Epithelial cell of proximal tubule (primary cell): ENCODE data around the gene RPP14. TPM values are rescaled to one million over a fixed set of nuclear protein-coding genes. Genes with fewer than 3 reads are reported as not detected.

Experiments used
- DNase-seq: peaks from one replicate; pipeline ENCODE4 v3.0.0-alpha.2; 2011; ENCODE audit warnings: low read depth
- H3K4me3 ChIP-seq: 2 replicates; pipeline ENCODE4 v1.5.1; 2011; ENCODE audit warnings: low read depth, mild to moderate bottlenecking, low read length
- total RNA-seq: library from RNA; depleted of rRNA; stranded (reverse); fragments of >200 nt; gene quantifications from 2 replicates; pipeline ENCODE4 v1.2.3, GENCODE V29; 2015
- TF ChIP-seq, protein P1 (sequence below): conservative IDR thresholded peaks from 2 replicates; pipeline ENCODE4 v1.5.1; 2012; ENCODE audit warnings: low read depth, mild to moderate bottlenecking, low read length

The RPP14 gene
- total RNA-seq, 1 donor from 2014 or later: 7.6 TPM

GRCh38 chr3:58369038-58369437 lies 63.0 kb downstream of the RPP14 start:
- H3K4me3 ChIP-seq: no peak overlapping the region
- TF ChIP-seq, protein P1, sequence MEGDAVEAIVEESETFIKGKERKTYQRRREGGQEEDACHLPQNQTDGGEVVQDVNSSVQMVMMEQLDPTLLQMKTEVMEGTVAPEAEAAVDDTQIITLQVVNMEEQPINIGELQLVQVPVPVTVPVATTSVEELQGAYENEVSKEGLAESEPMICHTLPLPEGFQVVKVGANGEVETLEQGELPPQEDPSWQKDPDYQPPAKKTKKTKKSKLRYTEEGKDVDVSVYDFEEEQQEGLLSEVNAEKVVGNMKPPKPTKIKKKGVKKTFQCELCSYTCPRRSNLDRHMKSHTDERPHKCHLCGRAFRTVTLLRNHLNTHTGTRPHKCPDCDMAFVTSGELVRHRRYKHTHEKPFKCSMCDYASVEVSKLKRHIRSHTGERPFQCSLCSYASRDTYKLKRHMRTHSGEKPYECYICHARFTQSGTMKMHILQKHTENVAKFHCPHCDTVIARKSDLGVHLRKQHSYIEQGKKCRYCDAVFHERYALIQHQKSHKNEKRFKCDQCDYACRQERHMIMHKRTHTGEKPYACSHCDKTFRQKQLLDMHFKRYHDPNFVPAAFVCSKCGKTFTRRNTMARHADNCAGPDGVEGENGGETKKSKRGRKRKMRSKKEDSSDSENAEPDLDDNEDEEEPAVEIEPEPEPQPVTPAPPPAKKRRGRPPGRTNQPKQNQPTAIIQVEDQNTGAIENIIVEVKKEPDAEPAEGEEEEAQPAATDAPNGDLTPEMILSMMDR: no peak
- no peak for DNase-seq

Other genes with a start within 250 kb of the RPP14 start
- not detected in 2 replicates for gene DNASE1L3, start 95.3 kb upstream of the RPP14 start, total RNA-seq
- gene ABHD6, start 68.5 kb upstream of the RPP14 start, total RNA-seq: 2.4 and 6.4 TPM in 2 replicates
- gene HTD2, start 275 bp downstream of the RPP14 start, total RNA-seq: 6.1 and 7.3 TPM in 2 replicates
- 10.1 and 12.4 TPM in 2 replicates for gene PXK, start 26.6 kb downstream of the RPP14 start, total RNA-seq
- gene PDHB, start 127.6 kb downstream of the RPP14 start, total RNA-seq: 99.5 and 103 TPM in 2 replicates
- 7.7 and 7.9 TPM in 2 replicates for gene KCTD6, start 185.9 kb downstream of the RPP14 start, total RNA-seq
- gene ACOX2, start 230.9 kb downstream of the RPP14 start, total RNA-seq: 0.51 and 1.7 TPM in 2 replicates